Esophagus squamous epithelium (tissue), 4 donors: Measurements from ENCODE around the gene TTC14.
A peak's percentile ranks its signal among the peaks of the same experiment; 100 is the strongest.

Source experiments
- CTCF ChIP-seq, 6 experiments: fragments of 450-650 bp in 4 of 6; fragments of 200-600 bp in 2 of 6; sonication (generic) in 2 of 6; IDR thresholded peaks; one replicate each; pipeline ENCODE4 v1.5.1; 2016 to 2019; ENCODE audit warnings: antibody characterized with exemption in 6 of 6, mild to moderate bottlenecking in 4 of 6, moderate library complexity in 4 of 6
- POLR2A ChIP-seq, 4 donors: fragments of 450-650 bp; IDR thresholded peaks; one replicate each; pipeline ENCODE4 v1.6.1; 2017; ENCODE audit warnings: antibody characterized with exemption in 4 of 4, mild to moderate bottlenecking in 4 of 4, moderate library complexity in 3 of 4

- TF ChIP-seq CTCF (IDR thresholded peaks at IDR 0.05) (no peak), POLR2A (IDR thresholded peaks at IDR 0.05) (peak in 1 of 4 donors; percentile 44)
Observed at GRCh38 chr3:180601688-180602666, at the start of gene TTC14.
